ENCODE measurements around the gene MPP1. TPM values are rescaled to one million over a fixed set of nuclear protein-coding genes. Genes with fewer than 3 reads are reported as not detected.
"Not testable (repeated sequence)": the region's sequence is repeated elsewhere in the genome, so short reads cannot be mapped to it uniquely, and the experiment has no call there.

The MPP1 gene
- total RNA-seq, 4 donors from 2014 or later: 14.3 to 43.2 (median 17.0) TPM

DNA sequence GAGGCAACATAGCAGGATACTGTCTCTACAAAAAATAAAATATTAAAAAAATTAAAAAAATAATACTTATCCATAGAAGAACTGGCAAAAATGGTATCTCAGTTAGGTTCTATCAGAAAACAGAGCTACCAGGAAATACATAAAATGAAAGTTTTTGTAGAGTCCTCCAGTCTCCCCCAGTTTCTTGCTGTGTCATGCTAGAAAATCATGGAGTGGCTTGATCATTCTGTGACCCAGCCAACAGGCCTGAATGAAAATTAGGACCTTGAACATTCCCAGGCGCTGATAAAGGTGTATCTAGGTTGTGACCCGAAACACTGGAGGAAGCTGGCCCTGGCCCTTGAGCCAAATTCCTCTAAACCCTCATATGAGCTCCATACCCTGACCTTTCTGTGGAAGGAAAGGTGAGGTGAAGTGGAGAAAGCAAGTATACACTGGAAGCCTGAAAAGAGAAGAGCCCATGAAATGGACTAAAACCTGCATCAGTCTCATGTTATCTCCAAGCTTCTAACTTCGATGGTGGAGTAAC is 28.5 kb upstream of the MPP1 start:
- Histone ChIP-seq H3K27ac (no peak overlapping the region), H3K4me3 (no peak overlapping the region), H3K36me3 (no peaks in the 10 kb centered on the region), H3K27me3 (no peaks in the 10 kb centered on the region), H3K9me3 (no peaks in the 10 kb centered on the region), H3K4me1 (no peaks in the 10 kb centered on the region)
- no peak for DNase-seq (ENCODE audit: low spot score in 2 of 2)
- TF ChIP-seq POLR2A (IDR thresholded peaks at IDR 0.05) (no peak), EP300 (IDR thresholded peaks at IDR 0.05) (no peak)
- TF ChIP-seq, protein P1, sequence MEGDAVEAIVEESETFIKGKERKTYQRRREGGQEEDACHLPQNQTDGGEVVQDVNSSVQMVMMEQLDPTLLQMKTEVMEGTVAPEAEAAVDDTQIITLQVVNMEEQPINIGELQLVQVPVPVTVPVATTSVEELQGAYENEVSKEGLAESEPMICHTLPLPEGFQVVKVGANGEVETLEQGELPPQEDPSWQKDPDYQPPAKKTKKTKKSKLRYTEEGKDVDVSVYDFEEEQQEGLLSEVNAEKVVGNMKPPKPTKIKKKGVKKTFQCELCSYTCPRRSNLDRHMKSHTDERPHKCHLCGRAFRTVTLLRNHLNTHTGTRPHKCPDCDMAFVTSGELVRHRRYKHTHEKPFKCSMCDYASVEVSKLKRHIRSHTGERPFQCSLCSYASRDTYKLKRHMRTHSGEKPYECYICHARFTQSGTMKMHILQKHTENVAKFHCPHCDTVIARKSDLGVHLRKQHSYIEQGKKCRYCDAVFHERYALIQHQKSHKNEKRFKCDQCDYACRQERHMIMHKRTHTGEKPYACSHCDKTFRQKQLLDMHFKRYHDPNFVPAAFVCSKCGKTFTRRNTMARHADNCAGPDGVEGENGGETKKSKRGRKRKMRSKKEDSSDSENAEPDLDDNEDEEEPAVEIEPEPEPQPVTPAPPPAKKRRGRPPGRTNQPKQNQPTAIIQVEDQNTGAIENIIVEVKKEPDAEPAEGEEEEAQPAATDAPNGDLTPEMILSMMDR (IDR thresholded peaks at IDR 0.05): no peak
- WGBS, 2 donors: 67 to 91% methylated on average over 3 of the region's 3 CpGs

DNA sequence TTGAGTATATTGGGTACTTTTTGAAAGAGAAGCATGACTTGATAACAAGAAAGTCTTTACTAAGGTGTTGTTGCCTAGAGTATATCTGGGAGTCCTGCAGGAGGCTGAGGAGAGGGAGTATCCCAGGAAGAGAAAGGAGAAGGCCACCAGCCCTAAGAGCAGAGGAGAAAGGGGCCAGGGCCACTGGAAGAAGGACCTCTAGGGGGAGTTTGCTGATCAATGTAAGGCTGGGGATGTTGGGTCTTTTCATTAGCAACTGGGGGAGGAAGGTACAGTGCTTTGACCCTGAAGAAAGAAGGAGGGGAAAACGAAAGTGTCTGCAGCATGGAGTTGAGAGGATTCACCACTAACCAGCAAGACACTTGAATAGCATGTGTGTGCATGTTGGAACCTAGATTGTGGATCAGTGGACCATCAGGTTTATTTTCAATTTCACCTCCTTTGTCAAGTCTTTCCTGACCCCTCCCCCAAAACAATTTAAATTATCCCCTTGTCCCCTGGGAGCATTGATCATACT is 24.7 kb upstream of the MPP1 start:
- Histone ChIP-seq H3K27ac (no peak overlapping the region), H3K4me1 (no peaks in the 10 kb centered on the region), H3K4me3 (no peak overlapping the region), H3K9me3 (no peaks in the 10 kb centered on the region), H3K36me3 (no peaks in the 10 kb centered on the region), H3K27me3 (no peaks in the 10 kb centered on the region)
- TF ChIP-seq EP300 (IDR thresholded peaks at IDR 0.05): no peak
- TF ChIP-seq POLR2A (IDR thresholded peaks at IDR 0.05): no peak
- TF ChIP-seq, protein P1 (IDR thresholded peaks at IDR 0.05): no peak
- 15 to 29% methylated on average over 1 of the region's 1 CpG for WGBS, 2 donors
- no peak for DNase-seq (ENCODE audit: low spot score in 2 of 2)

DNA sequence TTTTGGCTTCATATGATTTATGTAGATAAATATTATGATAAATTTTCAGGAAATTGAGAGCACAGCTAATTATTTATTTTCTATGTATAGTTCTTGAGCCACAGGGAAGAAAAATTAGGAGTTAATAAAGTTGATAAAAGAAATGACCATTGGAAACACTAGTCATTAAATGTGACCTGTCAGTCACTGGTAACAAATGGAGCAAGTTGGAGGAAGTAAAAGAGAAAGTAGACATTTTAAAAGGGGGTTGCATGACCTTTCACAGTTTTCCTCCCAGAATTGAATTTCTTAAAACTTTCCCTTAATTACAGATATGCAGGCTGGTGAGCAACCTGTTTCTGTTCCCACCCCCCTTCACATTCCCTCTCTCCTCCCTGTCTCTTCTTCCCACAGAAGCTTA is 23.8 kb upstream of the MPP1 start:
- no peaks in the 10 kb centered on the region for H3K9me3 ChIP-seq
- H3K27ac ChIP-seq: no peak overlapping the region
- no peak for DNase-seq (ENCODE audit: low spot score in 2 of 2)
- no peak overlapping the region for H3K4me3 ChIP-seq
- H3K27me3 ChIP-seq: no peaks in the 10 kb centered on the region
- H3K36me3 ChIP-seq: no peaks in the 10 kb centered on the region
- TF ChIP-seq POLR2A (IDR thresholded peaks at IDR 0.05) (no peak), EP300 (IDR thresholded peaks at IDR 0.05) (no peak)
- TF ChIP-seq, protein P1 (IDR thresholded peaks at IDR 0.05): no peak
- no peaks in the 10 kb centered on the region for H3K4me1 ChIP-seq

DNA sequence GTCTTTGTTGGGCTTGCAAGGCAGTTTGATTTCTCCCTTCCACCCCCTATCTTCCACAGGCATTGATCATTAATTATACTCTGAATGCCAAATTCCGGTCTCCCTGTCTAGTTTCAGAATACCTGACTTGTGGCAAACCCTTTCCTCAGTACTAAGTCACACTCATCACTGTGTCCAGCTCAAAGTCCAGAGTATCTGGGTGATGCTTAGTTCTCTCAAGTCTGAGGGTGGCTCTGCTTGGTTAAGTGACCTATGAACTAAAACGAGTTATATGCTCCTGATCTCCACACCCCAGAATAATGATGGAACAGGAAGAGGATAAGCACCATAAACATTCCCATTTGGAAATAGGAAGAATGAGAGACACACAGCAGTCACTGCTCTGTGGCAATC is 22.7 kb upstream of the MPP1 start:
- Histone ChIP-seq H3K36me3 (no peaks in the 10 kb centered on the region), H3K27ac (no peak overlapping the region), H3K27me3 (no peaks in the 10 kb centered on the region), H3K4me1 (no peaks in the 10 kb centered on the region), H3K9me3 (no peaks in the 10 kb centered on the region), H3K4me3 (no peak overlapping the region)
- DNase-seq (ENCODE audit: low spot score in 2 of 2): no peak
- 71 to 90% methylated on average over 2 of the region's 2 CpGs for WGBS, 2 donors
- no peak for TF ChIP-seq POLR2A (IDR thresholded peaks at IDR 0.05)
- TF ChIP-seq, protein P1 (IDR thresholded peaks at IDR 0.05): no peak
- TF ChIP-seq EP300 (IDR thresholded peaks at IDR 0.05): no peak

DNA sequence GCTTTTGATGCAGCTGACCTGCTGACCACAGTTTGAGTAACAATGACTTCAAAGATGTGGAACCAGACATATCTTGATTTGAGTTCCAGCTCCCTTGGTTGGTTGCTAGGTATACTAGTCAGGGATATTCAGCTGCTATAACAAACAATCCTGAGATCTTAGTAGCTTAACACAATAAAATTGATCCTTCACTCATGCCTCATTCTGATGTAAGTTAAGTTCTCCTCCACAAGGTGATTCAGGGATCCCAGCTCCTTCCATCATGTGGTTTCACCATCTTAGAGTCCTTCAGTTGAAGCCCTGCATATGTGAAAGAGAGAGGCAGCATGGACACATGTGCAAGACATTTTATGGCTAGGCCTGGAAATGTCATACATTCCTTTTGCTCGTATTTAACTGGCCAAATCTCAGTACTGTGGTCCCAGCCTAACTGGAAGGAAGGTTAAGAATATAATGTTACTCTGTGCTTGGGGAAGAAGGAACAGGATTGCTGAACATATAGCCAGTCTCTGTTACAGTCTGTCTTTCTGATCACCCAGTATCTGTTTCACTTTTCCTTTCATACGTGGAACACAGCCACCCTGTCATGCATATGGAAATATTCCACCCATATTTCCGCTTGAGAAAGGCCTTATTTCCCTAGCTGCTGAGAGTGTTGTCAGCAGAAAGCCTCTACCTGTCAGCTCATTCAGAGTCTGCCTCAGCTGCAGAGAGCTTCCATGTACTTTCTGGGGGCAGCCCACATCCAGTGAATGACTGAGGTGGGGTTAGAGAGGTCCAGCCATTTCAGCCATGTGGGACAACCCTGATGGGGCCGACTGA is 22.1 kb upstream of the MPP1 start:
- Histone ChIP-seq H3K27ac (no peak overlapping the region), H3K27me3 (no peaks in the 10 kb centered on the region), H3K9me3 (no peaks in the 10 kb centered on the region), H3K4me1 (no peaks in the 10 kb centered on the region), H3K36me3 (no peaks in the 10 kb centered on the region), H3K4me3 (no peak overlapping the region)
- 44 to 82% methylated on average over 4 of the region's 4 CpGs for WGBS, 2 donors
- no peak for DNase-seq (ENCODE audit: low spot score in 2 of 2)
- TF ChIP-seq, protein P1 (IDR thresholded peaks at IDR 0.05): no peak
- TF ChIP-seq EP300 (IDR thresholded peaks at IDR 0.05) (no peak), POLR2A (IDR thresholded peaks at IDR 0.05) (no peak)

DNA sequence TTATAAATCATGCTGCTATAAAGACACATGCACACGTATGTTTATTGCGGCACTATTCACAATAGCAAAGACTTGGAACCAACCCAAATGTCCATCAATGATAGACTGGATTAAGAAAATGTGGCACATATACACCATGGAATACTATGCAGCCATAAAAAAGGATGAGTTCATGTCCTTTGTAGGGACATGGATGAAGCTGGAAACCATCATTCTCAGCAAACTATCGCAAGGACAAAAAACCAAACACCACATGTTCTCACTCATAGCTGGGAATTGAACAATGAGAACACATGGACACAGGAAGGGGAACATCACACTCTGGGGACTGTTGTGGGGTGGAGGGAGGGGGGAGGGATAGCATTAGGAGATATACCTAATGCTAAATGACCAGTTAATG is 20.3 kb upstream of the MPP1 start:
- not testable (repeated sequence) for H3K27ac ChIP-seq; H3K4me3 ChIP-seq; H3K27me3 ChIP-seq; H3K9me3 ChIP-seq; H3K4me1 ChIP-seq; H3K36me3 ChIP-seq; DNase-seq (ENCODE audit: low spot score in 2 of 2)
- WGBS, 2 donors: 94% methylated on average over 2 of the region's 3 CpGs; no CpG with 5 or more reads in 1 of the 2 donors
